ENCODE data around the gene MMP14. TPM values are rescaled to one million over a fixed set of nuclear protein-coding genes. Genes with fewer than 3 reads are reported as not detected.
"Not testable (repeated sequence)": the region's sequence is repeated elsewhere in the genome, so short reads cannot be mapped to it uniquely, and the experiment has no call there.

The MMP14 gene
- polyA plus RNA-seq, 3 donors = 26.1 to 109 (median 86.0) TPM

- WGBS, 3 donors = 41 to 74% (median 51%) methylated on average over 2 of the region's 2 CpGs
- H3K27ac ChIP-seq (ENCODE audit: low read depth, low read length) = no peak overlapping the region
These were observed 24.7 kb upstream of the MMP14 start for GRCh38 chr14:22811722-22812121.

- H3K27ac ChIP-seq (ENCODE audit: low read depth, low read length) = no peak overlapping the region
- WGBS, 3 donors = 84 to 93% (median 91%) methylated on average over 4 of the region's 4 CpGs
These were observed 23.6 kb upstream of the MMP14 start for GRCh38 chr14:22812744-22813143.

- H3K27ac ChIP-seq (ENCODE audit: low read depth, low read length) = no peak overlapping the region
- 79 to 88% (median 84%) methylated on average over 9 of the region's 9 CpGs for WGBS, 3 donors
These were observed 23.2 kb upstream of the MMP14 start for GRCh38 chr14:22813145-22813544.

- H3K27ac ChIP-seq (ENCODE audit: low read depth, low read length) = no peak overlapping the region
- 86 to 91% (median 86%) methylated on average over 7 of the region's 7 CpGs for WGBS, 3 donors
These were observed 22.0 kb upstream of the MMP14 start for GRCh38 chr14:22814373-22814772.

GRCh38 chr14:22814941-22815713 is 21.3 kb upstream of the MMP14 start, which contains the start of gene SLC7A7:
SLC7A7 (minus strand) TSS chr14:22815435; CDS start chr14:22813398, 2,037 bp downstream.
- WGBS, 3 donors = 56 to 58% (median 56%) methylated on average over 10 of the region's 10 CpGs
- H3K27ac ChIP-seq (ENCODE audit: low read depth, low read length) = no peak within 1 kb of the TSS

GRCh38 chr14:22819151-22819988 is 17.0 kb upstream of the MMP14 start:
- no peak overlapping the region for H3K27ac ChIP-seq (ENCODE audit: low read depth, low read length)
- WGBS, 3 donors = 10 to 27% (median 20%) methylated on average over 10 of the region's 10 CpGs

GRCh38 chr14:22820731-22821130 is 15.7 kb upstream of the MMP14 start:
- 70 to 94% (median 84%) methylated on average over 1 of the region's 1 CpG for WGBS, 3 donors
- H3K27ac ChIP-seq (ENCODE audit: low read depth, low read length) = no peak overlapping the region

- H3K27ac ChIP-seq (ENCODE audit: low read depth, low read length) = no peak overlapping the region
- 38 to 81% (median 78%) methylated on average over 24 of the region's 24 CpGs for WGBS, 3 donors
These were observed 15.0 kb upstream of the MMP14 start for GRCh38 chr14:22821193-22822015.

- H3K27ac ChIP-seq (ENCODE audit: low read depth, low read length) = no peak overlapping the region
- 55 to 66% (median 61%) methylated on average over 27 to 32 of the region's 32 CpGs for WGBS, 3 donors
These were observed 14.3 kb upstream of the MMP14 start for GRCh38 chr14:22822016-22822570.

GRCh38 chr14:22822571-22823098 is 13.8 kb upstream of the MMP14 start:
- WGBS, 3 donors = 0 to 3% (median 1%) methylated on average over 29 to 34 of the region's 34 CpGs
- H3K27ac ChIP-seq (ENCODE audit: low read depth, low read length) = no peak overlapping the region

- WGBS, 3 donors = 39 to 63% (median 40%) methylated on average over 8 of the region's 8 CpGs
- H3K27ac ChIP-seq (ENCODE audit: low read depth, low read length) = no peak overlapping the region
These were observed 11.6 kb upstream of the MMP14 start for GRCh38 chr14:22824711-22825359.

- not testable (repeated sequence) for H3K27ac ChIP-seq (ENCODE audit: low read depth, low read length)
- WGBS, 3 donors = 77 to 80% (median 78%) methylated on average over 12 of the region's 12 CpGs
These were observed 7.2 kb upstream of the MMP14 start for GRCh38 chr14:22829076-22829660.

GRCh38 chr14:22829661-22830442 is 6.5 kb upstream of the MMP14 start, which contains the start of gene MRPL52:
MRPL52 (plus strand) TSS chr14:22829887; CDS start chr14:22829913, 26 bp downstream.
- H3K27ac ChIP-seq (ENCODE audit: low read depth, low read length) = no peak within 1 kb of the TSS
- 0 to 1% (median 1%) methylated on average over 41 of the region's 41 CpGs for WGBS, 3 donors

GRCh38 chr14:22830443-22831010 is 5.9 kb upstream of the MMP14 start:
- 22 to 26% (median 25%) methylated on average over 3 of the region's 3 CpGs for WGBS, 3 donors
- H3K27ac ChIP-seq (ENCODE audit: low read depth, low read length) = no peak overlapping the region

- no peak overlapping the region for H3K27ac ChIP-seq (ENCODE audit: low read depth, low read length)
- 71 to 83% (median 80%) methylated on average over 3 of the region's 3 CpGs for WGBS, 3 donors
These were observed 880 bp upstream of the MMP14 start for GRCh38 chr14:22835505-22835904.

GRCh38 chr14:22837114-22837749 is 847 bp downstream of the MMP14 start:
- WGBS, 3 donors = 1 to 2% (median 2%) methylated on average over 55 to 57 of the region's 57 CpGs
- H3K27ac ChIP-seq (ENCODE audit: low read depth, low read length) = peak overlapping the region; percentile 21

Data from adipose tissue (tissue), 3 donors.